ENCODE data around the gene SMAD7.

SMAD7 gene

DNA sequence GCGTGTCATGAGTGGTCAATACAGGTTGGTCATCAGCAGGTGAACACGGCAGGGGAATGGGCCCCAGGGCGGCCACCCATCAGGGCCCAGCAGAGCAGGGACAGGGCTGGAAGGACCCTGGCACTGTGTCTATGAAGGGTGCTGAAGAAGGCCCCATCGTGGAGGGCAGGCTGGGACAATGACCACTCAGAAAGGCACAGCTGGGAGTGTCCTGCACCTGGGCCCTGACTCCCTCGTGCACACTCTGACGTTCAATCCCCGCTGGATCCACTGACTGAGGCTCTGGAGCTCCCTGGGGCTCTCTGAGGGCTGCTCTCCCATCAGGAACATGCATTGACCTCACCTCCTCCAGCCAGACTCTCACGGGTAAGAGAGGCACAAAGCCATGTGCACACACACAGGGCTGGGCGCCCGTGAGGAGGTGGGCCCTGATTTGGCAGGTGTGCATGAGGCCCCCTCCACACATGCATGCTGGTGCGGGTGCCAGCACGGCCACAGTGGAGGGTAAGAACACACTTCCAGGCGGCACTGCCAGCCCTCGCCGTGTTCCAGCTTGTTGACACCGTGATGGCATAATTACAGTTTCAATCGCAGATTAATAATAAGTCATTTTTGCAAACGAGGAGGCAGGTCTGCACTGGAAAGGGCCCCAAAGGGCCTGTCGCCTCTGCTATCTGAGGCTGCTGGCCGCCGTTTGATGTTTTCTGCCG is 58.5 kb downstream of the SMAD7 start:
- no peak for DNase-seq

DNA sequence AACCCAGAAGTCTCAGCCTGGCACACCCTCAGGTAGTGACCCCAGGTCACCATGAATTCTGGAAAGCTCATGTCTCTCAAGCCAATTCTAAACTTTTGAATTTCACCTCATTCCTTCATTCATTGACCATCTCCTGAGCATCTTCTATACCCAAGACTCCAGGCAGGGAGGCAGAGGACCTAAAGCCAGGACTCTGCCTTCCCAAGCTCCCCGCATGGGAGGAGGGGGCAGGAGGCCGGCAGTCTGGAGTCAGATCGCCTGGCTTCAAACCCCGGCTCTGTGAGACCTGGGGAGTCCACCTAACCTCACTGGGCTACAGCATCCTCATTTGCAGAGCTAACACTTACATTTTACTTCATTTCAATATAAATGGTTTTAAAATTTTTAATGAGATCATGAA is 59.0 kb downstream of the SMAD7 start:
- no peak for DNase-seq

DNA sequence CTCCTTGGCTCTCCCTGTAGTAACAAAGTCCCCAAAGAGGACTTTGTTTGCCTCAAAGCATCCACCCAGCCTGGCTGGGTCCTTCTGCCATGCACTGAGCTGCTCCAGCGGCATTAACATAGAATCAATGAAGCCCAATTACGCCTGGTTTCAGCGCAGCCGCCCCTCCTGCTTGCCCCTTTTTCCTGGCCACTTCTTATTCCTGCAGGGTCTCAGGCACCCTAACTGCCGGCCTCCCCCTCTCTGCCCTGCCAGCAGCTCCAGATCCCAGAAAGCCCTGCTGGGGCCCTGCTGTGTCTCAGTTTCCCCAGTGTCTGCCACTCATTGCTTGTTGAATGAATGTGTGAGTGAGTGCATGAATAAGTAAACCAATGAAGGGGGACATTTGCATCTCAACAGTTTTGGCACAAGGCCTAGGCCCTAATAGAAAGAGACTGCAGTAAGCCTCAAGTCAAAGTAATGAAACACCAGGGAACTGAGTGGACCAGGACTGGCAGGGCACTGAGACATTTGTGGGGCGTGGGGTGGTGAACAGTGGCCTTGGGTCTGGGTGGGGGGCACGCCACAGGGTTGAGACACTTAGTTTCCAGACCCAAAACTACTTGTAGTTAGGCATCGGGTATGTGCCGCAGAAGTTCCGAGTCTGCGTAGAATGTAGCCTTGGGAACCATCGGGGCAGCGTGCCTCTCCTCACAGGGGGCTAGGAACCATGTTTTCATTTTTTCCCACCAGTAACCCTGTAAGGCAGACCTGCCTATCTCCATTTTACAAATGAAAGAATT is 60.6 kb downstream of the SMAD7 start:
- no peak for DNase-seq

DNA sequence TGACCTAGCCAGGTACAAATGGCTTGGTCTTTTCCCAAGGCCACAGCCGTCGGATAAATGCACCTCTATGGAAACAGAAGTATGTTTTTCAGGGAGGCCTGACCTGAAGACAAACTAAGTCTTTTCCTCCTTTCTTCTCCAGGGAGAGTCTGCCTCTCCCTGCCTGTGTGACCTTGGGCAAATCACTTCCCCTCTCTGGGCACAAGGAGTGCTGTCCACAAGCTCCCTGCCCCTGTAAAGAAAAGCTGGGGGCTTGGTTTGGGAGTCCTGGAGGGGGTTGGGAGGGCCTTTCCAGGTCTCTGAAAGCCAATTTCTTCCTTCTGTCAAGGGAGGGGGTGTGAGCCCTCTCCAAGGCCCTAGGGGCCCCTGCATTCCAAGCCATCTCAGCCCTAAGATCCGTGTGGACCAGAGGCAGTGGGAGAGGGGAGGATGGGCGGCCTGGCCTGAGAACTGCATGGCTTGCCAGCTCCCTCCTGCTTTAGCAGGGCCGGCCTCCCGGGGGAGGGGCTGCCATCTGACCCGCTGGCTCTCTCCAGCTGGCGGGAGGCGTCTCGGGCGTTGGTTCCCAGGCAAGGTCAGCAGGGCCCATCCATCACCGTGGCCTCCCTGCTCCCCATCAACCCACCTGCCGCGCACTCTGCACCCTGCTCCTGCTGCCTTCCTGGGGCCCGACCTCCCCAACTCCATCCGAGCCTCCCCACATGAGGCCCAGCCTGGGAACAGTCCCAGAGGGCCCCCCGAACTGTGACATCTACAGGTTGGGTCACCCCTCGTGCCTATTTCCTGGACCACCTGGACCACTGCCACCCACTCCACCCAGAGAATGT is 61.4 kb downstream of the SMAD7 start:
- no peak for DNase-seq

DNA sequence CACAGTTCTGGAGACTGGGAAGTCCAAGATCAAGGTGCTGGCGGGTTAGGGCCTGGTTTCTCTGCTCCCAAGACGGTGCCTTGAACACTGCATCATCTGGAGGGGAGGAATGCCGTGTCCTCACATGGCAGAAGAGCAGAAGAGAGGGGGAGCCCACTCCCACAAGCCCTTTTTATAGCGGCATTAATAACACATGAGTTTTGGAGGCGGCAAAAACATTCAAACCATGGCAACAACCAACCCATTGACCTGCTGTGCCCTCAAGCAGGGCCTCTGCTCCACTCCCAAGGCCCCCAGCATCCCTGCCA is 62.0 kb downstream of the SMAD7 start:
- DNase-seq, result no peak

DNA sequence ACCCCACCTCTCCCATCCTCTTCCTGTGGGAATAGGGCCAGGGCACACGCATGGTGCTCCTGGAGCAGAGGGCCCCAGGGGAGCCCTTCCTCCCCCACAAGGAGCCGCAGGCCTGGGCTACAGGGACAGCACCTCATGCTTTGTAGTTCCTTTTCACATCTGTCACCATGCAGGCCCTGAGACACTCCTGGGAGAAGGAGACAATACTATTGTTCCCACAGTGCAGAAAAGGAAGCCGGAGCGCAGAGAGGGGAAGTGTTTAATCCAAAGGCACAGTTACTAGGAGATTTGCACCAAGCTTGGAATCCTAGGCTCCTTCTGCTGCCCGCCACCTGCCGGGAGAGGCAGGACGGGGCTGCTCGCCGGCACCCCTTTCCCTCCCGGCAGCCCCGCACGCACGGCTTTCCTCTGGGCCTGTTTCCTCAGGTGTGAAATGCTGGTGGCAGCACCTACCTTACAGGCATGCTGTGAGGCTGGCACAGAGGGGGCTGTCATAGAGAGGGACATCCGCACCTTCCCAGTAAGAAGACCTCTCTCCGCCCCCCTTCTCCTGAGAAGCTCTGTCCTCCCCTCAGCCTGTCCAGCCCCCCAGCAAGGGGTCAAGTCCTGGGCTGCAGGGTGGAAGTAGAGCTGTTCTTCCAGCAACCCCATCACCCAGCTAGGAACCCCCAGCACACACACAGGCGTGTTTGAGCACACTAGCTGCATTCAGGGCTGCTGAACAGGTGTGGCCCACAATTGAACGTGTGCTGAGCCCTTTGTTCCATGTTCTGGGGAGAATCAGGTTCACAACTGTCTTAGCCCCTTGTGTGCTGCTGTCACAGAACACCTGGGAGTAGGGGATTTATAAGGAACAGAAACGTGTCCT is 62.6 kb downstream of the SMAD7 start:
- no peak for DNase-seq

DNA sequence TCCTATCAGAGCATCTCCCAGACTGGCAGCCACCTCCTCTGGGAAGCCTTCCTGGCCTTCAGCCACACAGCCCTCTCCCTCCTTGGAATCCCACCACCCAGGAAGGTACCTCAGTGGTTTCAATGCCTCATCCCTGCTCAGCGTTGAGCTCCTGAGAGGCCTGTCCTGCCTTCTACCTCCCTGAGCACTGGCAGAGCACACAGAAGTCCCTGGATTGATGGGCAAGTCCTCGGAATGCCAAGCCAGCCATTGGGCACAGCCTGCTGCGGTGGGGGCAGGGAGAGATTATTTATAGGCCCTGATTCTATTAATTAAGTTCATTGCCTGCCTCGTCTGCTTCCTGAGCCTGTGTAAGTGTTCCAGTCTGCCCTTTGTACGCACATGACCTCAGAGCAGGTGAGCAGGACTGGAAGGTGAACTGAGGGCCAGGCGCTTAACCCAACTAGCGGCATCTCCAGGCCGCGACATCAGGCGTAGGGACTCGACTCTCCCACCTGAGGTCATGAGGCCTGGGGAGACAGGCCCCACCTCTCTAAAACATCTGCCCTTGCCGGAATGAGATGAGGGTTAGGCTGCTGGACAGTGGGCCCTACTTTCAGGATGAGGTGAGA is 63.4 kb downstream of the SMAD7 start:
- DNase-seq, result no peak

DNA sequence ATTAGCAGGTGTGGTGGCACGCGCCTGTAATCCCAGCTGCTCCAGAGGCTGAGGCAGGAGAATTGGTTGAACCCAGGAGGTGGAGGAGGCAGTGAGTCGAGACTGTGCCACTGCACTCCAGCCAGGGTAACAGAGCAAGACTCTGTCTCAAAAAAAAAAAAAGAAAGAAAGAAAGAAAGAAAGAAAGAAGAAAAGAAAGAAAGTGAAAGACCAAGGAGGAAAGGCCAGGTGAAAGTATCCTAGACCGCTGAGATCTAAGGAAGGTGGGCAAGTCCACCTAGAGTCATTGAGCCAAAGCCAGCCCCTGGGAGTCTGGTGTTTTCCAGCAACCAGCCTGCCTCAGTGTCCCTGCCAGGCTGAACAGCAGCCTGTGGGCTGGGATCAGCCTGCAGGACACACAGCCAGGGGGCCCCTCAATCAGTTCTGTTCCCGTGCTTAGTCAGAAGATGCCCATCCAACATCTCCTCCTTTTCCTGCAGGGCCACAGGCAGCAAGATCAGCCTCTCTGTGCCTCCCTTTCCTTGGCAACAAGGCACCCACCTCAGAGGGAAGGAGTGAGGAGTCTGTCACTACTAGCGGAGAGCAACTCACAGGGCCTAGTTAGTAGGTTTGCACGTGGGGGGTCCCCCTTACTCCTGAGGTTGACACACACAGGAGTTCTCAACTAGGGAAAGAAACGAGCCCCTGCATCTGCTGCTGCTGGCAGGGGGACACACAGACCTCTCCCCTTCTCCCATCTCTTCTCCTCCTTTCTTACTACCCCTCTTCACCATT is 64.1 kb downstream of the SMAD7 start:
- DNase-seq, result no peak

DNA sequence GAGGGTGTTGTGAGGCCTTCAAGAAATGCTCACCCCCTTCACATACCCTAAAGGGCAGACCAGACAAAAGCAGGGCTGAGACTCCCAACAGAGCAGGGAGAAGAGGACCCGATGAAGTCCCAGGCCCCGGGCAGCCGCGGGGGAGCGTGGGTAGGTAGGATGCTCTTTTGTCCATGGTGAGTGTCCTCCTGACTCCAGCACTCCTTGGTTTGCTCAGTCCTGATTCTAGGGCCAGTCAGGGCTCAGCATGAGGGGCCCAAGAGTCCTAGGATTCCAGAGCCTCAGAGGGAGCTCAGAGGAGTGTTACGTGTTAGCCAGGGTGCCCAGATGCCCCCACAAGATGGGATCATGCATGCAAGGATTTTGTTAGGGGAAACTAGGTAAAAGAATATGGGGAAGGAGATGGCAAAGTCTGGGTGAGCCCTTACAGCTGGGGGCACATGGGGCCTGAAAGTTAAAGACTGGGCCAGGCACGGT is 64.8 kb downstream of the SMAD7 start:
- DNase-seq, result no peak

DNA sequence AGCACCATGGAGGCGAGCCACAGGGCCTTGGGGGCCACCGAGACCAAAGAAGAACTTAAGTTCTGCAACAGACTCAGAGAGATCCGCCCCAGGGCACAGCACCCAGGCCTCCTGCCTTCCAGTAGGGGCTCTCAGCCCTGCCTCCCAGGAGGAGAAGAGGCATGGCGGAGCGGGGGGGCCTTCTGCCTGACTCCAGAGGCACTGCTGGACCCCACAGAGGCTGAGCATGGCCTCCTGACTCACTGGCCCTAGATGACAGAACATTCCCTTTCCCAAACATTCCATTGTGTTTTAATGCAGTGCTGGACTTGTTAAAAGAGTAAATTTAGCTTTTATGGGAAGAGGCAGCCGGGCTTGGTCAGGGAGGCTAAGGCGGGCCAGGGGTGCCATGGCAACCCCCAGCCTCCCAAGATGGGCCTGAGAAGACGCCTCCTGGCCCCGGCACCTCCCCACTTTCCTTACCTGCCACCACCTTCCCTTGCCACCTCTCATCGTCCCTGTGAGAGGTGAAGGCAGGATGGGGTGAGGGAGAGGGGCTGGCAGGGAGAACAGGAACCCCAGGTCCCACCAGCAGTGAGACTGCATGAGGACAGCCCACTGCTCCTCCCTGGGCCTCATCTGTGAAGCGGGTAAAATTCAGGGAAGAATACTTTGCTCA is 65.4 kb downstream of the SMAD7 start:
- DNase-seq, result no peak

DNA sequence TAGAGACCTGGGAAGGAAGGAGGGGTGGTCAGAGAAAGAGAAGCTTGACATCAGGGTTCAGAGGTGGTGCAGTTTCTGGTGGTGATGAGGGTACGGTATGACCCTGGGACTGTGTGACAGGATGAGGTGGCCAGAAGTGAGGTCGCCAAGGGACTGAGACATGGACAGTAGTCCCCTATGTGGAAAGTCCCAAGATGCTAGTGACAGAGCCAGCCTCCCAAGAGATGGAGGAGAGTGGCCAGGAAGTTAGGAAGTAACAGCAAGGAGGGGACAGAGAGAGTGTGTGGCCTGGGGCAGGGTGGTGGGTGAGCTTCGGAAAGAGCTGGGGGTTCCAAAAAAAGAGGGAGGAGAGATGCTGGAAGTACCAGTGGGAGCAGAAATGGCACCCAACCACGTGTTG is 66.0 kb downstream of the SMAD7 start:
- no peak for DNase-seq

DNA sequence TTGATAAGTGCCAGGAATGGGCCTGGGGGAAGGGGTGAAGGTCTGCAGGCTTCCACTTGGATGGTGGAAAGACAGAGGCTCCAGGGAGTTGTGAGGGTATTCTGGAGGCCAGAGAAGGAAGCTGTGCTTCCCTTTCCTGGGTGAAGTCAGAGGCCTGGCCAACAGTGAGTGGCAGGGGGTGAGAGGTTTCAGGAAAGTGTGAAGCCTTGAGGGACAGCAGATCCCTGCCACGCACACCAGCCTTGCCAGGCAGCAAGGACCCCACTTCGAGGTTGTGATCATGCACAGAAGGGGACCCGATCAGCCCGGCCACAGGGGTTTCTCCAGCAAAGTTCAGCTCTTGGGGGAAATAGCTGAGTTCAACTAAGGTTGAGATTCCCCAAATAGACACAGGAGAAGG is 66.5 kb downstream of the SMAD7 start:
- no peak for DNase-seq

DNA sequence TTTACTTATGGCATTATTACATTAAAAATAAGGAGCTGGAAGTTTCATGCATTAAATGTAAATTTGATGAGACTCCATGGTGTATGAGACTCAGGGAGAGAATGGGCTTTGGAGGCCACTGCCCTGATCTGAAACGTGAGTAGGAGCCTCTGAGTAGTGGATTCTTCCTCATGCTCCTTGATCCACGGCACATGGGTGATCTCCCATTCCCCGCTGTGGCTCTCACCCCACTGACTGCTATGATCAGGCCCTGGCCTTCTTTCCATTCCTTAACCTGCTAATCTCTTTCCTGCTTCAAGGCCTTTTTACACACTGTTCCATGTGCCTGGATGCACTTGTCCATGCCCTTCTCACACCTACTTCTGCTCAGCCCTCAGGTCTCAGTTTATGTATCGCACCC is 68.4 kb downstream of the SMAD7 start:
- no peak for DNase-seq

DNA sequence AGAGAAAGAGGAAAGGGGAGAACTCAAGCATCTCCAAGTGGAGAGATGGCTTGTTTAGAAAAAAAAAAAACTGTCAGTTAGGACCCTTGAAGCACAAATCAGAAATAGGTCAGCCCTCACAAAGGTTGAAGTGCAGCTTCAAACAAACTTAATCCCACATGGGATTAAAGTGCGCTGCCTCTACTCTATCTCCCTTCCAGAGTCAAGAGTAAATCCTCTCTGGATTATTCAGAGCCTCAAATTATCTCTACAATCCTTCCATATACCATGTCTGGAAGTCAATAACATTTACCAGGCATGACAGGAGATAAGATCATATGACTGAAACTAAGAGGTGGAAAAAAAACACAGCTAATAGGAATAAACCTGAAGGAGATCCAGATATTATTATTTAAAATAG is 69.8 kb downstream of the SMAD7 start:
- no peak for DNase-seq

DNA sequence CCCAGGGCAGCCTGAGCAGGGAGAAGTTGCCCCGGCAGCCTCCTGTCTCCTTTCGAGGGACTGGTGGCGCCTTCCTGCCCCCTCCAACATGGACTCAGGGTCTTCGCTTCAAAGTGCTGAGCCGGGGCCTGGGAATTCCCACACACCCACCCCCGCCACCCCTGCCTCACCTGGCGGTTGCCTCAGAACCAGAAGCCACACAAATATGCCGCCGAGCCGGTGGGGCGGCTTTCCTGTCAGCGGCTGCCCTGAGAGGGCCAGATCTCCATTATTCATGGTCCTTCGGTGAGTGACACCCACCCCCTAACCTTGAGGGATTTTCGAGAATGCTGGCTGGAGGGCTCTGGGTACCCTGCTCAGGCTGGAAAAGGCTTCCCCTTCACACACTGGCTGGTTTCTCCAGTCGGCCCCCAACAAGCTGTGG is 71.7 kb downstream of the SMAD7 start:
- DNase-seq, result no peak

DNA sequence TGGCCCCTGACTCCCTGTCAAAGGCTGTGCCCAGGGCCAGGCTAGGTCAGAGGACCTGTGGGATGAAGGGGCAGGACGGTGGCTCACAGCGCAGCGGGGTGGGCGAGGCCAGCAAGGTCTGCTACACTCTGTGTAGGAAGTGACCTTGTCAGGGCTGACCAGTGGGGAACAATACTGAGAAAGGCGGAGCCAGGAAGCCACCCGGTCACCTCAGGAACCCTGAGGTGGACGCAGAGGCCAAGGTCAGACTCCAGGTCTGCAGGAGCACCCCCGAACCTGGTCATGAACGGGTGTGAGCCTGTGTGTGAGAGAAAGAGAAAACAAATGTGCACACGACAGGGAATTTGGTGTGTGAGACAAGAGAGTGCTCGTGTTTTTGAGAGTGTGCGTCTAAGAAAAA is 72.3 kb downstream of the SMAD7 start:
- DNase-seq, result no peak

DNA sequence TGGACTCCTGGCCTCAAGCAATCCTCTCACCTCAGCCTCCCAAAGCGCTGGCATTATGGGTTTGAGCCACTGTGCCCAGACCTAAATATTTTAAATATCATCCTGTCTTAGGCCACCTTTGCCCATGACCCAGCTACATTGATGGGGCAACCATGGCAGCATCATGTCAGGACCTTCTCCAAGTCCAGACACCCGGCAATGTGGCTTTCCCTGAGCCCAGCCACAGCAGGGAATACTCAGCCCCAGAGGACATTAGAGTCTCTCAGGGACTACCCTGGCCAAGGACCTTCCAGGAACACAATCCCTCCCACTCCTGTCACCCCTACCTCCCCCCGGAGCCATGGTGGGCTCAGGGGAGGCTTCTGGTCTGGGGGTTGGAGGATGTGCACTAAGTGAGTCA is 72.8 kb downstream of the SMAD7 start:
- DNase-seq, result no peak

DNA sequence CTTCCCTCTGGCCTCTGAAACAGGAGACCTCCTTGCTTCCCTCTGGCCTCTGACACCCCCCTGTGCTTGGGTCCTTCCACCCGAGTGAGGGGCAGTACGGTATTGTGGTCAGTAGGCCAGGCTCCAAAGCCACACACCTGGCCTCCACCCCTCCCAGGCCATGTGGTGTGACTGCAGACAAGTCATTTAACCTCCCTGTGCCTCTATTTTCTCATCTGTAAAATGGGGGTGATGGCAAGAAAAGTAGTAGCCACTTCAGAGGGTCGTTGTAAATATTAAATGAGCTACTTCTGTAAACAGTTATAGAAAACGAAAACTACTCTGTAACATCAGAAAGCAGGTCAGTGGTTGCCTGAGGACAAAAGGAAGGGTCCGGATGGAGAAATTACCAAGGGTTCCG is 74.2 kb downstream of the SMAD7 start:
- DNase-seq, result no peak

DNA sequence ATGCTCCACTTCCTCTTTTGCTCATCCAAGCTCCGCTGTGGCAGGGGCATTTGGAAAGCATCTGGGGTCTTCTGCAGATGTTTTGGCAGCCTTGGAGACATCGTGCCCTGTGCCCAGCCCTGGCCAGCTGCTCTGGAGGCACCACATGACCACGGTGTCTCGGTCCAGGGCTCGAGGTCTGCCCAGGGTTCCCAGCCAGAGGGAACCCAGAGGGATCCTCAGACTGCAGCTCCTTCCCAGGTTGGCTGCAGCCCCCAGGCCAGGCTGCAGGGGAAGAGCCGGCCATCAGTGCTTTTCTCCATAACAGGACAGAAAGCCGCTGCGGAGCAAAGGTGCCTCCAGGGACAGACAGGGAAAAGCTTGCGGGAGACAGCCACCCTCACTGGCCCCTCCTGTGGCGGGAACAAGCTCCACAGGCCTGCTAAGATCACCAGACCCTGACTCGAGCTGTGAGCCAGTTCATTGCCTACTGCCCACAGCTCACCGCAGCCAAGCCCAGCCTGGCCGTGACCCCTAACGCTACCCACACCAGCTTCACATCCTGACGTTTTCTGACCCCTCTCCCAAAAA is 74.7 kb downstream of the SMAD7 start:
- no peak for DNase-seq

DNA sequence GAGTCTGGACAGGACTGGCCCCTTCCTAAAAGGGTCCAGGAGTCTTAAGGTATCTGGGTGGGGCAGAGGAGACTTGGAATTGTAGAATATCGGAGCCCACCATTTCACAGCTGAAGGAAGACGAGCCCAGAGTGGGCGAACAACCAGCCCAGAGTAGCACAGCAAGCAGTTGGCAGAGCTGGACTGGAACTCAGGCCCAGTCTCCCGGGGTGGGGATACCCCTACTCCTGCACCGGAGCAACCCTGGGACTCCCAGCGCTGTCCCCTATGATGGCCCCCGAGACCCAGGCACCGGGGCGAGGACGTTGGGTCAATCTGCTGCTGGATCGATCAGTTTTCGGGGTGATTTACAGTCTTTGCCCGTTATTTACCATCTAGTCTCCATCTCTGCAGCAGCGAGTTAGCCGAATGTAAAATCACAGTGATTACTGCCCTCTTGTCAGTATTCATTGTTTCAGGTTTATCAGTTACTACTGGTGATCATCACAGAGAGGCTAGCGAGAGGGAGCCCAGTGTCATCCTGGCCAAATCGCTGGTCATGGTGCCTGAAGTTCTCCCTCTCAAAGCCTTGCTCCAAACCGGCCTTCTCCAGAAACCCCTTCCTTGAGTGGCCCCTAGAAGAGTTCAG is 75.3 kb downstream of the SMAD7 start:
- no peak for DNase-seq
